T-cell (primary cell): ENCODE data around the gene CPLX3. TPM values are rescaled to one million over a fixed set of nuclear protein-coding genes. Genes with fewer than 3 reads are reported as not detected.
A peak's percentile ranks its signal among the peaks of the same experiment; 100 is the strongest.

Source experiments
- ATAC-seq, 4 experiments: fragments of 200-7000 bp in 3 of 4; fragments of 150-1000 bp in 1 of 4; cut with Tn5 transposase; replicated peaks in 1 of 4; 1 replicate in 3 of 4; 2 replicates in 1 of 4; pipeline ENCODE4 v1.10.0; 2021; ENCODE audit warnings: moderate library complexity in 3 of 4, mild to moderate bottlenecking in 2 of 4, moderate number of reproducible peaks in 1 of 4
- CTCF ChIA-PET, 2 donors: fragments of 300-600 bp; sonication (Branson Sonifier 250); formaldehyde crosslinking; loops; one replicate each; lab custom pipeline; 2022; ENCODE audit warnings: antibody characterized with exemption in 2 of 2; lab: Charles Lee
- POLR2A ChIA-PET, 2 donors: fragments of 300-600 bp; sonication (Branson Sonifier 250); formaldehyde crosslinking; loops; one replicate each; lab custom pipeline; 2022; ENCODE audit warnings: antibody characterized with exemption in 2 of 2; lab: Charles Lee
- DNase-seq, 35 experiments: peaks; one replicate each; pipeline versions ENCODE4 v3.0.0 to v3.0.0-alpha.2; 2013 to 2023
- H3K27ac ChIP-seq: one replicate; pipeline ENCODE4 v1.5.1; 2013; ENCODE audit warnings: low read length
- H3K27me3 ChIP-seq, 2 experiments: replicated peaks in 1 of 2; 1 replicate in 1 of 2; 2 replicates in 1 of 2; pipeline versions ENCODE4 v1.6.1 to v1.7.0; 2013; ENCODE audit warnings: low read length in 1 of 2, mixed read lengths in 1 of 2; ENCODE audit not compliant: control insufficient read depth in 2 of 2, insufficient read depth in 2 of 2; ENCODE audit errors: extremely low read depth in 1 of 2
- H3K36me3 ChIP-seq, 2 donors: 1 replicate in 1 of 2; 2 replicates in 1 of 2; pipeline versions ENCODE4 v1.6.1 to v1.7.0; 2013; ENCODE audit warnings: low read length in 1 of 2; ENCODE audit not compliant: control insufficient read depth in 2 of 2, insufficient read depth in 1 of 2; ENCODE audit errors: extremely low read depth in 1 of 2
- H3K4me1 ChIP-seq, 2 experiments: 1 replicate in 1 of 2; 2 replicates in 1 of 2; pipeline versions ENCODE4 v1.6.1 to v1.7.0; 2013; ENCODE audit warnings: low read length in 2 of 2, mixed read lengths in 1 of 2; ENCODE audit not compliant: insufficient read depth in 2 of 2, control insufficient read depth in 1 of 2; ENCODE audit errors: extremely low read depth in 1 of 2
- H3K4me3 ChIP-seq, 2 donors: 1 replicate in 1 of 2; 2 replicates in 1 of 2; pipeline versions ENCODE4 v1.5.1 to v1.7.0; 2013; ENCODE audit warnings: mild to moderate bottlenecking in 2 of 2, low read length in 1 of 2, moderate library complexity in 1 of 2; ENCODE audit not compliant: control insufficient read depth in 1 of 2; ENCODE audit errors: extremely low read depth in 1 of 2
- H3K9me3 ChIP-seq: 2 replicates; pipeline ENCODE4 v1.7.0; 2013
- H3K27ac Mint-ChIP-seq, 2 donors: one replicate each; pipeline ENCODE4 v1.8.0; 2020 to 2021; ENCODE audit warnings: mild to moderate bottlenecking in 2 of 2, mixed read lengths in 2 of 2
- H3K27me3 Mint-ChIP-seq, 2 donors: one replicate each; pipeline ENCODE4 v1.8.0; 2021 to 2022; ENCODE audit warnings: mixed read lengths in 2 of 2
- H3K36me3 Mint-ChIP-seq: one replicate; pipeline ENCODE4 v1.8.0; 2021; ENCODE audit warnings: mixed read lengths
- H3K4me1 Mint-ChIP-seq, 3 donors: one replicate each; pipeline ENCODE4 v1.8.0; 2020 to 2022; ENCODE audit warnings: mixed read lengths in 3 of 3, mild to moderate bottlenecking in 1 of 3
- H3K4me3 Mint-ChIP-seq, 3 donors: one replicate each; pipeline ENCODE4 v1.8.0; 2020 to 2022; ENCODE audit warnings: mild to moderate bottlenecking in 3 of 3, mixed read lengths in 3 of 3, moderate library complexity in 3 of 3
- H3K9me3 Mint-ChIP-seq, 3 donors: one replicate each; pipeline ENCODE4 v1.8.0; 2020 to 2022; ENCODE audit warnings: mixed read lengths in 3 of 3
- WGBS: methylation state at CpG from one replicate; pipeline ENCODE4 v1.1.5; 2013; ENCODE audit warnings: missing lambda C conversion rate; ENCODE audit not compliant: insufficient coverage; 5-methylcytosine and 5-hydroxymethylcytosine counted together
- total RNA-seq, 35 experiments: library from RNA in 6 of 35; stranded (reverse) in 6 of 35; fragments of 120-200 nt in 1 of 35; gene quantifications; one replicate each; pipeline versions ENCODE4 v1.2.1 to v1.2.4 and lab custom pipeline; 2013 to 2026

The CPLX3 gene
- total RNA-seq, 5 donors from 2014 or later (not counting 1 experiment from before 2014, with no cell fraction given): 0.16 to 0.50 (median 0.26) TPM; not detected in 2

DNA sequence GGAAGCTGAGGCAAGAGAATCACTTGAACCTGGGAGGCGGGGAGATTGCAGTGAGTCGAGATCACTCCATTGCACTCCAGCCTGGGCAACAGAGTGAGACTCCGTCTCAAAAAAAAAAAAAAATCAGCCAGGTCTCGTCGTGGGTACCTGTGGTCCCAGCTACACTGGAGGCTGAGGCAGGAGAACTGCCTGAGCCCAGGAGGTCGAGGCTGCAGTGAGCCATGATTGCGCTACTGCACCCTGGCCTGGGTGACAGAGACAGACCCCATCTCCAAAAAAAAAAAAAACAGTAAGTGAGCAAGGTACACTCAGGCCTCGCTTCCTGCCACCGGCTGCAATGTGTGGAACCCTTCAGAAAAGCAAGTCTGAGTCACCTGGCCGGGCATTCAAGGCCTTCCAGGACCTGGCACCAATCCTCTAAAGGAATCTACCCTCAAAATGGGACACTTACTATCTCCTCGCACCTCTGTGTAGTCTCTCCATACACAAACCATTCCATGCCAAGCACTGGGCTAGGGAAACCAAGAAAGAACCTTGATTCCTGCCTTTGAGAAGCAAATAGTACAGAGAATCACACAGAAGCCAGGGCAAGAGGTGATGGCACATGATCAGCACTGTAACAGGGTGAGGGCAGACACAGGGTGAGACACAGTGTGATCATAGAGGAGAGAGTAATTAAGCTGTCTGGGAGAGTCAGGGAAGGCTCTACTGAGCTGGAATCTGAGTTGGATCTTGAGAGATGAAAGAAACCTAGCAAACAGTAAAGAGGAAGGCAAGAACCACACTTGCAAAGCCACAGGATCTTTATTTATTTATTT is 37.0 kb downstream of the CPLX3 start:
- H3K27me3 ChIP-seq: no peaks in the 10 kb centered on the region
- Mint-ChIP-seq H3K27ac (peak overlapping the region; percentile 77 to 90), H3K4me3 (peak overlapping the region in 1 of 3 donors; percentile 67), H3K4me1 (peaks cover 66 to 70% (median 67%) of the 10 kb centered on the region in 3 donors), H3K36me3 (peaks cover 17% of the 10 kb centered on the region), H3K9me3 (no peaks in the 10 kb centered on the region), H3K27me3 (no peaks in the 10 kb centered on the region)
- no peaks in the 10 kb centered on the region for H3K9me3 ChIP-seq
- H3K27ac ChIP-seq: peak overlapping the region; percentile 17
- CTCF ChIA-PET: interaction anchor here in 1 of 2 donors (0.7 to 1.0 kb wide), 2 partner anchors 76 to 163 kb away, joined by 3 read pairs; no protein-coding TSS in a partner anchor
- WGBS: 52% methylated on average over 8 of the region's 11 CpGs
- H3K36me3 ChIP-seq: peaks cover 0 to 13% of the 10 kb centered on the region in 2 donors
- no peak overlapping the region for H3K4me3 ChIP-seq
- no peak for DNase-seq
- ATAC-seq: peak; percentile 40 to 69 (median 50)
- peaks cover 33 to 73% of the 10 kb centered on the region in 2 experiments for H3K4me1 ChIP-seq
- POLR2A ChIA-PET: interaction anchor here (0.7 kb wide), 2 partner anchors 7 to 25 kb away, joined by 4 read pairs; no protein-coding TSS in a partner anchor

DNA sequence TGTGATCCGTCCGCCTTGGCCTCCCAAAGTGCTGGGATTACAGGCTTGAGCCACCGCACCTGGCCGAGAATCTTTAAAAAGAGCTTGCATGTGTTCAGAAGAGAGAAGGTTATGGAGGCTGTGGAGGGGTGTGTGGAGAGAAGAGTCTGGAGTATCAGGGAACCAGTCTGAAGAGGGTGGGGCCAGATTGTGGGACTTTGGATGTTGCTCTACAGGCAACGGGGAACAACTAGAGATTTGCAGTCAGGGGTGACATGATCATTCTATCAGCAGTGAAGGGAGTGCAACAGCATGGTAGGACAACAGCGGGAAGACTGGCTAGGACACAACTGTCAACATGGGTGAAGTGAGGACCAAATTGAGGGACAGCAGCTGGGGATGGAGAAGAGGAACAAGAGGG is 37.9 kb downstream of the CPLX3 start:
- H3K27me3 Mint-ChIP-seq: no peaks in the 10 kb centered on the region

DNA sequence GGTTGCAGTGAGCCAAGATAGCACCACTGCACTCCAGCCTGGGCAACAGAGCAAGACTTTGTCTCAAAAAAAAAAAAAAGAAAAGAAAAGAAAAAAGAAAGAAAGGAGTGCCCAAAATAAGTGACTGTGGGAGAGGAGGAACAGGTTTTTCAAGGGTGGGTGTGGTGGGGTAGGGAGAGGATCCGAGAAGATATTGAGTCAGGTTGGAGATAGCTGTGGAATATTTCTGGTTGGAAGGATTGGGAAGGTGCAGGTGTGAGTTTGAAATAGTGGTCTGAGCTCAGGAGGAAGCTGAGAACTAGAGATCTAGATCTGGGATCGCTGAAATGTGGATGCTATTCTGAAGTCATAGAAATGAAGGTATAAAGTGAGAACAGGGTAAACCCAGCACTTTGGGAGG is 38.9 kb downstream of the CPLX3 start:
- DNase-seq (no peak), ATAC-seq (no peak)
- Mint-ChIP-seq H3K4me1 (peaks cover 70 to 77% (median 73%) of the 10 kb centered on the region in 3 donors), H3K4me3 (peak overlapping the region in 1 of 3 donors; percentile 67), H3K36me3 (peaks cover 16% of the 10 kb centered on the region), H3K27me3 (no peaks in the 10 kb centered on the region), H3K9me3 (no peaks in the 10 kb centered on the region), H3K27ac (peak overlapping the region; percentile 70 to 89)
- Histone ChIP-seq H3K9me3 (no peaks in the 10 kb centered on the region), H3K4me1 (peaks cover 37 to 73% of the 10 kb centered on the region in 2 experiments), H3K27ac (no peak overlapping the region), H3K36me3 (peaks cover 0 to 8% of the 10 kb centered on the region in 2 donors), H3K4me3 (no peak overlapping the region), H3K27me3 (no peaks in the 10 kb centered on the region)
- 88% methylated on average over 2 of the region's 2 CpGs for WGBS
- POLR2A ChIA-PET: interaction anchor here in 1 of 2 donors (1.0 kb wide), 1 partner anchor 18 kb away, joined by 3 read pairs; no protein-coding TSS in a partner anchor
- CTCF ChIA-PET: interaction anchor here (0.6 to 1.2 kb wide), 4 partner anchors 9 to 100 kb away, joined by 4 to 10 read pairs (median 4); no protein-coding TSS in a partner anchor

More for the DNA sequence above, 37.9 kb downstream of the CPLX3 start:
- H3K27ac ChIP-seq: no peak overlapping the region
- ATAC-seq (no peak), DNase-seq (no peak)
- ChIA-PET CTCF (interaction anchor here (1.0 to 1.2 kb wide), 2 partner anchors 7 to 76 kb away, joined by 3 to 10 read pairs; no protein-coding TSS in a partner anchor), POLR2A (interaction anchor here in 1 of 2 donors (0.5 to 0.6 kb wide), 2 partner anchors 13 to 18 kb away, joined by 3 to 5 read pairs; no protein-coding TSS in a partner anchor)
- H3K4me3 ChIP-seq: no peak overlapping the region
- WGBS: 79% methylated on average over 6 of the region's 6 CpGs
- H3K27me3 ChIP-seq: no peaks in the 10 kb centered on the region
- Mint-ChIP-seq H3K36me3 (peaks cover 13% of the 10 kb centered on the region), H3K9me3 (no peaks in the 10 kb centered on the region), H3K4me3 (peak overlapping the region in 1 of 3 donors; percentile 67), H3K4me1 (peaks cover 66 to 72% (median 67%) of the 10 kb centered on the region in 3 donors), H3K27ac (peak overlapping the region; percentile 70 to 73)
- no peaks in the 10 kb centered on the region for H3K9me3 ChIP-seq
- H3K36me3 ChIP-seq: peaks cover 0 to 11% of the 10 kb centered on the region in 2 donors
- peaks cover 33 to 73% of the 10 kb centered on the region in 2 experiments for H3K4me1 ChIP-seq

DNA sequence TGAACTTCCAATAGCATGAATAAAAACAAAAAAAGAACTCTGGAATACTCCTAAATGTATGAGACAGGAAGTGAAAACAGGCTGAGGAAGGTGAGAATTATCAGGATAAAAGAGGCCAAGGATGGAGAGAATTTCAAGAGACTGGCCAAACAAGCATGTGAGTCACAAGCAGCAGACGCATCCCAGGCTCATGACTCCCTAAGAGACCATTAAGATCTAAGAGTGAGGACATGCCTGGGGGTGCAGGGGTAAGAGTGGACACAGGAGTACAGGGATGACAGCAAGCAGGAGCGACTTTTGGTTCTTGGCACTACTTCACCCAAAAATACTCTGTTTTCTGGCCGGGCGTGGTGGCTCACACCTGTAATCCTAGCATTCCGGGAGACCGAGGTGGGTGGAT is 39.7 kb downstream of the CPLX3 start:
- Histone ChIP-seq H3K27ac (no peak overlapping the region), H3K4me1 (peaks cover 45 to 76% of the 10 kb centered on the region in 2 experiments), H3K27me3 (no peaks in the 10 kb centered on the region), H3K36me3 (peaks cover 0 to 16% of the 10 kb centered on the region in 2 donors), H3K4me3 (no peak overlapping the region), H3K9me3 (no peaks in the 10 kb centered on the region)
- H3K27me3 Mint-ChIP-seq: no peaks in the 10 kb centered on the region
- 95% methylated on average over 5 of the region's 6 CpGs for WGBS
- peak overlapping the region in 2 of 3 donors; percentile 3 to 67 for H3K4me3 Mint-ChIP-seq
- ChIA-PET POLR2A (interaction anchor here in 1 of 2 donors (0.7 kb wide), 1 partner anchor 25 kb away, joined by 7 read pairs; no protein-coding TSS in a partner anchor), CTCF (interaction anchor here in 1 of 2 donors (0.7 kb wide), 1 partner anchor 101 kb away, joined by 4 read pairs; no protein-coding TSS in a partner anchor)
- peaks cover 17% of the 10 kb centered on the region for H3K36me3 Mint-ChIP-seq
- ATAC-seq: no peak
- no peaks in the 10 kb centered on the region for H3K9me3 Mint-ChIP-seq
- DNase-seq: no peak
- peak overlapping the region; percentile 70 to 89 for H3K27ac Mint-ChIP-seq
- peaks cover 78 to 85% (median 80%) of the 10 kb centered on the region in 3 donors for H3K4me1 Mint-ChIP-seq

DNA sequence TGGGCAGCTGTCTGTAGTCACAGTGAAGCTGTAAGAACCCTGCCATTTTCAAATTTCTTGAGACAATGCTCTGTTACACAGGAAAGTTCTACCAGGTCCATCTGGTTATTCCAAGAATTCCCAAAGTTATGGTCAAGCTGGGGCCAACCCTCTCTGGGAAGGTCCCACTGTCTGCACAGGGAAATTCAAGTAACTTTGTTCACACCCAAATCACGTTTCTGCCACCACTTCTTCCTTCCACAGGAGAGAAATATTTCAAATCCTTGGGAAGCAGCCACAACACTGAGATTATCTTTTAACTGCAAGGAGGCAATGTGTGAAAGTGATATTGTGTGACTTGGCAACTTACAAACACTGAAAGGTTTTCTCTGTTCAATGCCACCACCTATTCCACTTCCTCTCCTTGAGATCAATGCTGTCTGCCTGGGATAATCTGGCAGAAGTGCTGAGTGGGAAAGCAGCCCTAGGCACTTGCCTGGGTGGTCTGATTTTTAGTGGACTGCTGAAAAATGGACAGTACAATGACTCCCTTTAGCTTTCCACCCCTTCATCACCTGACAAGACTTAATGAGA is 41.1 kb downstream of the CPLX3 start:
- DNase-seq: no peak
- Mint-ChIP-seq H3K27ac (peak overlapping the region; percentile 85 to 94), H3K36me3 (peaks cover 19% of the 10 kb centered on the region), H3K4me1 (peaks cover 88 to 93% (median 88%) of the 10 kb centered on the region in 3 donors), H3K27me3 (no peaks in the 10 kb centered on the region), H3K4me3 (peak overlapping the region; percentile 11 to 99 (median 68)), H3K9me3 (no peaks in the 10 kb centered on the region)
- no CpG with 5 or more reads among the region's 1 CpG for WGBS
- POLR2A ChIA-PET: interaction anchor here in 1 of 2 donors (0.6 kb wide), 1 partner anchor 16 kb away, joined by 3 read pairs; no protein-coding TSS in a partner anchor
- CTCF ChIA-PET: interaction anchor here in 1 of 2 donors (1.1 to 3.2 kb wide), 2 partner anchors 9 to 34 kb away, joined by 4 to 11 read pairs; no protein-coding TSS in a partner anchor
- Histone ChIP-seq H3K36me3 (peaks cover 0 to 16% of the 10 kb centered on the region in 2 donors), H3K27me3 (no peaks in the 10 kb centered on the region), H3K27ac (peak overlapping the region; percentile 66), H3K9me3 (no peaks in the 10 kb centered on the region), H3K4me1 (peaks cover 46 to 86% of the 10 kb centered on the region in 2 experiments), H3K4me3 (peak overlapping the region; percentile 4 to 10)
- no peak for ATAC-seq
